C4-2B (cell line): ENCODE measurements around the gene SIGLEC7.

Experiments used
- ZFX ChIP-seq: fragments of 450-650 bp; IDR thresholded peaks from 2 replicates; pipeline ENCODE4 v1.6.1; 2017
- TF ChIP-seq, protein P1 (sequence below): fragments of 450-650 bp; conservative IDR thresholded peaks from 2 replicates; pipeline ENCODE4 v1.5.1; 2017; ENCODE audit warnings: mild to moderate bottlenecking

DNA sequence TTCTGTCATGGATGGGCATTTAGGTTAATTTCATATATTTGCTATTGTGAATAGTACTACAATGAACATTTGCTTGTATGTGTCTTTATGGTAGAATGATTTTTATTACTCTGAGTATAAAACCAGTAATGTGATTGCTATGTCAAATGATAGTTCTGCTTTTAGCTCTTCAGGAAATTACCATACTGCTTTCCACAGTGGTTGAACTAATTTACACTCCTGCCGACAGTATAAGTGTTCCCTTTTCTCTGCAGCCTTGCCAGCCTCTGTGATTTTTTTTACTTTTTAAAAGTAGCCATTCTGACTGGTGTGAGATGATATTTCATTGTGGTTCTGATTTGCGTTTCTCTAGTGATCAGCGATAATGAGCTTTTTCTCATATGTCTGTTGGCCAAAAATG lies 6.5 kb downstream of the SIGLEC7 start:
- TF ChIP-seq, protein P1, sequence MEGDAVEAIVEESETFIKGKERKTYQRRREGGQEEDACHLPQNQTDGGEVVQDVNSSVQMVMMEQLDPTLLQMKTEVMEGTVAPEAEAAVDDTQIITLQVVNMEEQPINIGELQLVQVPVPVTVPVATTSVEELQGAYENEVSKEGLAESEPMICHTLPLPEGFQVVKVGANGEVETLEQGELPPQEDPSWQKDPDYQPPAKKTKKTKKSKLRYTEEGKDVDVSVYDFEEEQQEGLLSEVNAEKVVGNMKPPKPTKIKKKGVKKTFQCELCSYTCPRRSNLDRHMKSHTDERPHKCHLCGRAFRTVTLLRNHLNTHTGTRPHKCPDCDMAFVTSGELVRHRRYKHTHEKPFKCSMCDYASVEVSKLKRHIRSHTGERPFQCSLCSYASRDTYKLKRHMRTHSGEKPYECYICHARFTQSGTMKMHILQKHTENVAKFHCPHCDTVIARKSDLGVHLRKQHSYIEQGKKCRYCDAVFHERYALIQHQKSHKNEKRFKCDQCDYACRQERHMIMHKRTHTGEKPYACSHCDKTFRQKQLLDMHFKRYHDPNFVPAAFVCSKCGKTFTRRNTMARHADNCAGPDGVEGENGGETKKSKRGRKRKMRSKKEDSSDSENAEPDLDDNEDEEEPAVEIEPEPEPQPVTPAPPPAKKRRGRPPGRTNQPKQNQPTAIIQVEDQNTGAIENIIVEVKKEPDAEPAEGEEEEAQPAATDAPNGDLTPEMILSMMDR, result no peak
- TF ChIP-seq ZFX, result no peak
